ENCODE results near the gene GFRA3.
A peak's percentile ranks its signal among the peaks of the same experiment; 100 is the strongest.

Gene GFRA3

GRCh38 chr5:138246334-138246733 is 28.1 kb downstream of the GFRA3 start:
- no peak for DNase-seq

DNA sequence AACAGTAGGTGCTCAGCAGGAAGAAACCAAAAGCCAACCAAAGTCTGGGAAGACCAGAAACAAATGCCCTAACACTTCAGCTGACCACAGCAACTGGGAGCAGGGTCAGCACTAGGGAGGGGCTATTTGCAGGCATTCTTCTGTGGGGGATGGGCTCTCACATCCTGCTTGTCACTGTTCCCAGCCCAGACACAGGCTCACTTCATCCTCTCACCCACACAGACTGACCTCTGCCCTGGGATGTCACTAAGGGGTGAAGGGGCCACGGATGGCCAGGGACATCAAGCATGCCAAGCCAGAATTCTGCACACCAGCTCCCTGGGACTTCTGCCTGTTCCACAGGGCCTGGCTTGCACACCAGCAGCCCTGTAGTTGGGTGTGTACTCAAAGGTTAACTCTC is 28.7 kb downstream of the GFRA3 start:
- DNase-seq: no peak

- DNase-seq: no peak
Observed at GRCh38 chr5:138243794-138244193, 30.6 kb downstream of the GFRA3 start.

GRCh38 chr5:138241688-138242571 is 32.5 kb downstream of the GFRA3 start:
- DNase-seq: peak in 2 of 3 donors; percentile 13 to 32

DNA sequence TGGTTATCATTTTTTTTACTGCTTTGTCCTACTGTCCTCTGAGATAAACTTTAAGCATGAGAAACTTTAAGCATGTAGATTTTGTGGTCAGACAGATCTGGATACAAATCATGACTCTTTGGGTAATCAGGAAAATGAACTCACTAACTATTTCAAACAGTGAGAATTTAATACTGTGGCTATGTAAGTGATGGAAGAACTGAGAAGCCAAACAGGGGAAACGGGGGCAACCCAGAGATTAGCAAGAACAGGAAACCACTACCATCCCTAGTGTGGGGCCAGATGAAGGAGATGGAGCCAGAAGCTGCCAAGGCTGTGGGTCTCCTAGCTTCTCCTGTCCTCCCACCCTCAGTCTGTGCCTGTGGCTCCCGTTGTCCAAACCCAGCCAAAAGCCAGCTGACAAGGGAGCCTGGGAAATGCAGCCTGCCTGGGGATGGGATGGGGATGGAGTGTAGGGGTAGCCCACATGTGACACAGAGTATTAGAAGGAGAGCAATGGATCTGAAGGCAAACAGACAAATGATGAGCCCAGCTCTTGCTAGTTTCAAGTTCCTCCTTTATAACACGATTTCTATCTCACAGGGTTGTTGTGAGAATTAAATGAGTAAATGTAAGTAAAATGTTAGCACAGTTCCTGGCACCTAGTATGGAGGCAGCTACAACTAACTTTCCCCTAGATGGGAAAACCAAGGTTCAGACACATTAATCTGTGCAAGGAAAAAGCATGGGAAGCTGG is 33.6 kb downstream of the GFRA3 start:
- peak in 1 of 3 donors; percentile 22 for DNase-seq

GRCh38 chr5:138238034-138238433 is 36.4 kb downstream of the GFRA3 start:
- no peak for DNase-seq

GRCh38 chr5:138234651-138235050 is 39.8 kb downstream of the GFRA3 start:
- DNase-seq: no peak

DNA sequence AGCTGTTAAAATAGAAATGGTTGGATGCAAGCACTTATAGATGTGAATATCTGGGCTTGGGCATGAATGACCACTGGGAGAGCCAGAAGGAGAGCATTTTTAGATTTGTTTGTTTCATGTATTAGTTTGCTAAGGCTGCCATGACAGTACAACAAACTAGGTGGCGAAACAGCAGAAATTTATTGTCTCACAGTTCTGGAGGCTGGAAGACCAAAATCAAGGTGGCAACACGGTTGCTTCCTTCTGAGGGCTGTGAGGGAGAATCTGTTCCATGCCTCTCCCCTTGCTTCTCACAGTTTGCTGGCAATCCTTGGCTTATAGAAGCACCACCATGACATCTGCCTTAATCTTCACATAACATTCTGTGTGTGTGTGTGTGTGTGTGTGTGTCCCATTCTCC is 41.1 kb downstream of the GFRA3 start:
- DNase-seq: no peak

GRCh38 chr5:138230981-138231589 is 43.3 kb downstream of the GFRA3 start:
- DNase-seq: peak in 2 of 3 donors; percentile 16 to 32

GRCh38 chr5:138230261-138230660 is 44.2 kb downstream of the GFRA3 start:
- DNase-seq: no peak

- no peak for DNase-seq
Observed at GRCh38 chr5:138229387-138229786, 45.0 kb downstream of the GFRA3 start.

- no peak for DNase-seq
Observed at GRCh38 chr5:138226910-138227309, 47.5 kb downstream of the GFRA3 start.

- no peak for DNase-seq
Observed at GRCh38 chr5:138224712-138225111, 49.7 kb downstream of the GFRA3 start.

DNA sequence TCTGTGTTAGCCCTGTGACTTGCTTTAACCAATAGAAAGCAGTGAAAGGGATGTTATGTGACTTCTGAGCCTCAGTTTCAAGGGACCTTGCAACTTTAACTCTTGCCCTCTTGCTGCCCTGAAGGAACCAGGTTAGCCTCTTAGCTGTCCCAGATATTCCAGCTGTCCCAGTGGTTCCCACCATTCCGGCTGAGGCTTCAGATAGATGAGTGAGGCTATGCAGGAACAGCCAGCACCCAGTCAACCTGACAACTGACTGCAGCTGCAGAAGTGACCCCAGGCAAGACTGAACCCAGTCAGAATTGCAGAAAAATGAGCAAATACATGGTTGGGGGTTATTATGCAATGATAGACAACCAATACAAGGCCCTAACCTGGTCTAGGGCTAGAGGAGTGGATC is 50.9 kb downstream of the GFRA3 start:
- DNase-seq: no peak

- no peak for DNase-seq
Observed at GRCh38 chr5:138216799-138217198, 57.6 kb downstream of the GFRA3 start.

- DNase-seq: peak; percentile 96 to 99 (median 99)
Observed at GRCh38 chr5:138213161-138214029, 61.0 kb downstream of the GFRA3 start, which contains the start of gene CDC23. CDC23 (minus strand) TSS chr5:138213323; CDS start chr5:138213312, 11 bp downstream.

DNA sequence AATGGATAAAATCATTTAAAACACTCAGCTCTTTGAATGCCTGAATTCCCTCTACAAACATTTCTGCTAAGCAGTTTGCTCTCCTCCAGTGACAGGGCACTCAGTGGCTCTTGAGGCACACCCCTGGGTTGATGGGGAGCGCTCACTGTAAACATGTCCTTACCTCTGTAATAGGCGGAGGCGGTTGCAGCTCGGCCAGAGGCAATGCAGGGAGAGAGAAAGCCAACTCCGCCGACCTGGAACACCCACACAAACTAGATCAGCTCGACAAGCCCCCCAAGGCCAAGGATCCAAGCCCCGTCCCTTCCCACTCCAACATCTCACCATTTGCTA is 61.6 kb downstream of the GFRA3 start:
- DNase-seq: peak; percentile 14 to 33 (median 22)

DNA sequence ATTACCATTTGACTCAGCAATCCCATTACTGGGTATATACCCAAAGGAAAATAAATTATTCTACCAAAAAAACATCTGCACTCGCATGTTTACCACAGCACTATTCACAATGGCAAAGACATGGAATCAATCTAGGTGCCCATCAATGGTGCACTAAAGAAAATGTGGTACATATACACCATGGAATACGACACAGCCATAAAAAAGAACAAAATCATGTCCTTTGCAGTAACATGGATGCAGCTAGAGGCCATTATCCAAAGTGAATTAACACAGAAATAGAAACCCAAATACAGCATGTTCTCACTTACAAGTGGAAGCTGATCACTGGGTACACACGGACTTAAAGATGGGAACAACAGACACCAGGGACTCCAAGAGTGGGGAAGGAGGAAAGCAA is 63.4 kb downstream of the GFRA3 start:
- DNase-seq: no peak
